Natural killer cell treated with Interleukin-12 subunit alpha and Interleukin-12 subunit beta and Interleukin-15 and Interleukin-18, amount 100 ng/mL, for 72 hours (primary cell): Measurements from ENCODE around the gene ANO3. TPM values are rescaled to one million over a fixed set of nuclear protein-coding genes. Genes with fewer than 3 reads are reported as not detected.

Source experiments
- ATAC-seq, 2 donors: fragments of 150-1000 bp; cut with Tn5 transposase in 1 of 2; sonication (Bioruptor Pico), chemical (Tn5 transposase) in 1 of 2; 2 replicates each; pipeline ENCODE4 v1.10.0; 2021
- DNase-seq: peaks from one replicate; pipeline ENCODE4 v3.0.0; 2022; ENCODE audit warnings: low spot score
- H3K27ac Mint-ChIP-seq, 2 donors: 1 replicate in 1 of 2; 2 replicates in 1 of 2; pipeline ENCODE4 v1.8.0; 2022; ENCODE audit warnings: mixed read lengths in 2 of 2, mild to moderate bottlenecking in 1 of 2, moderate library complexity in 1 of 2
- H3K27me3 Mint-ChIP-seq, 2 donors: 1 replicate in 1 of 2; 2 replicates in 1 of 2; pipeline ENCODE4 v1.8.0; 2022; ENCODE audit warnings: mixed read lengths in 2 of 2
- H3K36me3 Mint-ChIP-seq: one replicate; pipeline ENCODE4 v1.8.0; 2022; ENCODE audit warnings: mixed read lengths
- H3K4me1 Mint-ChIP-seq, 2 donors: 1 replicate in 1 of 2; 2 replicates in 1 of 2; pipeline ENCODE4 v1.8.0; 2022; ENCODE audit warnings: low read depth in 2 of 2, mixed read lengths in 2 of 2, mild to moderate bottlenecking in 1 of 2
- H3K4me3 Mint-ChIP-seq: one replicate; pipeline ENCODE4 v1.8.0; 2022; ENCODE audit warnings: mixed read lengths
- H3K9me3 Mint-ChIP-seq: 2 replicates; pipeline ENCODE4 v1.8.0; 2022; ENCODE audit warnings: mixed read lengths
- total RNA-seq, 2 donors: library from RNA; stranded (reverse); gene quantifications; one replicate each; pipeline ENCODE4 v1.2.3, GENCODE V29; 2022

ANO3 gene
- total RNA-seq, 2 donors from 2014 or later = not detected

DNA sequence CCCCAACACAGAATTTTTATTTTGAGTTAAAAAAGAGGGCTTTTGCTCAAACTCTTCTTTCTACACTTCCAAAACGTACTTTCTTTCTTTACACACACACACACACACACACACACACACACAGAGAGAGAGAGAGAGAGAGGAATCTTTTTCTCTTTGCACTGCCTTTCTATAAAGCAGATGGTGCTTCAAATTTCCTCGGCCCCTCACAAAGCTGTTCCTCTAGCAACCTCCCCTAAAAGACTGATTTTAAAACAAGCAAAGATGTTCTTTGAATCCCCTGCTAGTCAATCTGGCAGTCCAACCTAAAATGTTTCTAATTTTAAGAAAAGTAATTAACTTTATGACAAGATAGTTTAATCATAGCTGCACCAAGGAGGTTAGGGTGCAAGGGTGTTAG, 2.7 kb upstream of the ANO3 start:
- Mint-ChIP-seq H3K36me3 (no peaks in the 10 kb centered on the region), H3K9me3 (peaks cover 7% of the 10 kb centered on the region), H3K4me1 (no peaks in the 10 kb centered on the region), H3K4me3 (no peak overlapping the region), H3K27me3 (no peaks in the 10 kb centered on the region), H3K27ac (no peak overlapping the region)
- DNase-seq (no peak), ATAC-seq (no peak)

DNA sequence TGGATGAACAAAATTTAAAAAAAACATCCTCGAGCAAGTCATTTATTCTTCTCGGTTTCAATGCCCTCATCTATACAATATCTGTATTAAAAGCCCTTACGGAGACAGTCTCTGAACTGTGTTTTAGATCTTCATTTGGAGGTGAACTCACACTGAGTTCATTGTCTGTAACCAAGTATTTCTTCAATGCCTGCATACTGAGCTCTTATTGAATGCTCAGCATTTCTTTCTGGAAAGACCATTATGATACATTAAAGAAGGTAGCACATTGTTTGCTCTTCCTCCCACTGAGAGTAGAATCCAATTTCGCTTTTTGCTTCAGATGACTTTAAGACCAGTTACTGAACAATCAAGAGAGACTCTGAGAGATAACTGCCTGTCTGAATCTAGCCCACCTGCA, 1.7 kb upstream of the ANO3 start:
- ATAC-seq (no peak), DNase-seq (no peak)
- Mint-ChIP-seq H3K4me3 (no peak overlapping the region), H3K36me3 (no peaks in the 10 kb centered on the region), H3K9me3 (peaks cover 7% of the 10 kb centered on the region), H3K27ac (no peak overlapping the region), H3K27me3 (no peaks in the 10 kb centered on the region), H3K4me1 (no peaks in the 10 kb centered on the region)

DNA sequence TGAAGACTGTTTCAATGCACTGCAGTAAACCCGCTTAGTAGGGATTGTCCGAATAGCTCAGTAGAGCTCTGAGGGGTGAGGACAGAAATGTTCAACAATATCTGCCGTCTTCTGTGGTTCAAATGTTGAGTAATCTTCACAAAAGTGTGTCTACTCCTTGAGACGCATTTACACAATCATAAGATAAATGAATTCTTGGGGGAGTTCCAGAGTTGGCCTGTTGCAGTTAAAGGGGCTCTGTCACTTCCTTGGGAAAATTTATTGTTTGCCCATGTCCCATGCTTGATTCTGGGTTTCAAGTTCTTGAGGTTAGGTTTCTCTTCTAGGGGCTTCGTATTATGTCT, 614 bp downstream of the ANO3 start:
- Mint-ChIP-seq H3K4me1 (no peaks in the 10 kb centered on the region), H3K36me3 (no peaks in the 10 kb centered on the region), H3K9me3 (no peaks in the 10 kb centered on the region), H3K27ac (no peak overlapping the region), H3K27me3 (no peaks in the 10 kb centered on the region), H3K4me3 (no peak overlapping the region)
- DNase-seq = no peak
- no peak for ATAC-seq

DNA sequence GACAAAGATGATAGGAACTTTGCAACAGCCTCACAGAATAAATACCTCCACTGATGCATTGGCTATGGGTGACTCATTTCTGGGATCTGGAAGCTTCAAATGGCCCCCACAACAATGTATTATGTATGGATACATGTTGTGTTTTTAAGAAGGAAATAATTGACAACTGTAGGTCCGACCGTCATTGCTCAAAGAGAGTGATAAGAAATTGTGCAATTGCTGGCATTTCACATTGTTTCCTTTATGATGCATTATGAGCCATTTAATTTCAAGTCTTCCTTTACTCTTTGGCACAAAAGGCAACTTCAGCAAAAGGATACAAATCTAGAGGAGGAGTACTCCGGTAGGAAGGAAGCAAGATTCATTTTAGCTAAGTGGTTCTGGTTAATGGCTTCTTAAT, 2.0 kb downstream of the ANO3 start:
- ATAC-seq = no peak
- no peaks in the 10 kb centered on the region for H3K9me3 Mint-ChIP-seq
- no peaks in the 10 kb centered on the region for H3K36me3 Mint-ChIP-seq
- H3K4me1 Mint-ChIP-seq = no peaks in the 10 kb centered on the region
- no peak overlapping the region for H3K27ac Mint-ChIP-seq
- no peaks in the 10 kb centered on the region for H3K27me3 Mint-ChIP-seq
- no peak for DNase-seq
- H3K4me3 Mint-ChIP-seq = no peak overlapping the region

DNA sequence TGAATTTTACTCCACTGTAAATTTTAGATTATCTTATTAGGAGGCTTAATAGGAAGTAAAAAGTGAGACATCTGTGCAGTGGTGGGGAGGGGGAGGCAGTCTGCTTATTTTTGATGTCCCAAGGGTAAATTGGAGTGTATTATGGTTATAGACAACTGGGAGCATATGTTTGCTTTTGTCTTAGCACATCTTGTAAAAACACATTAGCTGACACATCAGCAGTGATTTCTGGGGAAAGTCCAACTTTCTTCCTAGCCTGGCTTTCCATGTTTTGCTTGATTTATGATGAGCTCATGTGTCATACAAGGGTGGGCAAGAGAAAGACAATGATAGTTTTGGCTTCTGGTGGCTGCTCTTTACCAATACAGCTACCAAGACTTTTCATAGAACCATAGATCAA, 4.0 kb downstream of the ANO3 start:
- Mint-ChIP-seq H3K36me3 (no peaks in the 10 kb centered on the region), H3K27ac (no peak overlapping the region), H3K27me3 (no peaks in the 10 kb centered on the region), H3K9me3 (no peaks in the 10 kb centered on the region), H3K4me1 (no peaks in the 10 kb centered on the region), H3K4me3 (no peak overlapping the region)
- ATAC-seq = no peak
- DNase-seq = no peak

DNA sequence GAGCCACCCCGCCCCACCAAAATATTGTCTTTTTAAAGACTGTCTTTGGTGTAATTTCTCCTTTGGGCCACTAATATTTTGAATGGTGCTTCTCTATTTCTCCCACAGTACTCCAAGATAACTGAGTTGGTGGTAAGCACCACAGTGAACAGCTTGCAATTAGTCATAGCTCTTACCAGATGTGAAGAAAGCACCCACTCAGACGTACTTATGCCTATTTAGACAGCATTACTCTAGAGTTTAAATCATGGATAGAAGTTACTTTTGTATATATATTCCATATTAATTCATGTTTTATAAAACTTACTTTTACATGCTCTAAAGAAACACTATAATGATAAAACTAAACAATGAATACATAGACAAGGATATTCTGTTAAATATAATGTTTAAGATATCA, 12.7 kb downstream of the ANO3 start:
- H3K27me3 Mint-ChIP-seq = no peaks in the 10 kb centered on the region
- ATAC-seq (no peak), DNase-seq (no peak)
- H3K9me3 Mint-ChIP-seq = peaks cover 4% of the 10 kb centered on the region
- H3K36me3 Mint-ChIP-seq = no peaks in the 10 kb centered on the region
- H3K4me1 Mint-ChIP-seq = no peaks in the 10 kb centered on the region
- H3K27ac Mint-ChIP-seq = no peak overlapping the region
- H3K4me3 Mint-ChIP-seq = no peak overlapping the region

DNA sequence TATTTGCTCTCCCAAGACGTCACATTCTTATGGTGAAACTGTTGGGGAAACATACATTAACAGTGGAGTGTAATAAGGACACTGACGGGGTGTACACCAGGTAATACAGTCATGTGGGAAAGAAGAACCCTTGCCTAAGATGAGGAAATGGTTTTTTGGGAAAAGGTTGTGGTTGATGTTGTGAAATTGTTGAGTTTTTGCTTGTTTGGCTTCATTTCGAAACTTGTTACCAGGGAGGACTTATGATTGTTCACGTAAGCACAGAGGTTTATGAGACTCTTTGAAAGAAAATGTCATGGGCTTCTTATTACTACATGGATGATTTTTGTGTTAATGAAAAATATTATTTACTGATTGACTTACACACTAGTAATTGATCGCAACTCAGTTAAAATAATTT, 16.8 kb downstream of the ANO3 start:
- Mint-ChIP-seq H3K9me3 (peaks cover 7% of the 10 kb centered on the region), H3K27me3 (no peaks in the 10 kb centered on the region), H3K4me3 (no peak overlapping the region)

DNA sequence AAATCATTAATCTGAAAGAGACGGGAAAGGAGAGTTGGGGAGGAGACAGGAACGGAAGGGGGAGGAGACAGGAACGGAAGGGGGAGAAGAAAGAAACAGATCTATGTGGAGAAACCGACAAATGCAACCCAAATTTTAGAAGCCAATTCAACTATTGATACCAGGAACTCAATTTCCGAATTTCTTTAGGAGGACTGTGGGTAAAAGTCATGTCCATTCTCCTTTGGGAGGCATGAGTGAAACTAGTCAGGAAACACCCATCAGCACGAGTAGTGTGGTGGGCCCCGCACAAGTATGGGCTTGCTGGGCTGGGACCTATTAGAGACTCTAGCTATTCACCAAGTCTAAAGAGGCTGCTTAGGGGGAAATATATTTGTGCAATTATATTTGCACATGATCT, 18.1 kb downstream of the ANO3 start:
- no peaks in the 10 kb centered on the region for H3K4me1 Mint-ChIP-seq
- no peaks in the 10 kb centered on the region for H3K27me3 Mint-ChIP-seq
- no peak overlapping the region for H3K27ac Mint-ChIP-seq
- ATAC-seq (no peak), DNase-seq (no peak)
- H3K9me3 Mint-ChIP-seq = peaks cover 7% of the 10 kb centered on the region
- H3K4me3 Mint-ChIP-seq = no peak overlapping the region
- no peaks in the 10 kb centered on the region for H3K36me3 Mint-ChIP-seq

More for the DNA sequence above, 16.8 kb downstream of the ANO3 start:
- Mint-ChIP-seq H3K27ac (no peak overlapping the region), H3K36me3 (no peaks in the 10 kb centered on the region), H3K4me1 (no peaks in the 10 kb centered on the region)
- ATAC-seq = no peak
- DNase-seq = no peak

DNA sequence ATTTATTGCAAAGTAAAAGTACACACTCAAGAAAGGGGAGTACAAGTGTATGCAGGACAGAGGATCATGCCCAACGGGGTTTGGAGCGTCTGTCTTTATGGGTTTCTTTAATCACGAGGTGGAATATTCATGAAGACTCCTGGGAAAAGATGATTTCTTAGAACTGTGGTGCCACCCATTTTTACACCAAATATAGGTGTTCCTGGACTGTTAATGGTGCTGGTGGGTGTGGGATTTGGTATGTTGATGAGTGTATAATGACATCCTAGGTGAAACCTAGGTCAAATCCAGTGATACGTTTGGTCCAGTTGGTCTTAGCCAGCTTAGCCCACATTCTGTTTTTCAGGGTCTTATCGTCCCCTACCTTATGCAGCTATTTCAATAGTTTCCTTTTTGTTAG, 21.1 kb downstream of the ANO3 start:
- Mint-ChIP-seq H3K9me3 (peaks cover 7% of the 10 kb centered on the region), H3K4me3 (no peak overlapping the region), H3K27ac (no peak overlapping the region), H3K4me1 (no peaks in the 10 kb centered on the region), H3K36me3 (no peaks in the 10 kb centered on the region), H3K27me3 (no peaks in the 10 kb centered on the region)
- DNase-seq (no peak), ATAC-seq (no peak)

DNA sequence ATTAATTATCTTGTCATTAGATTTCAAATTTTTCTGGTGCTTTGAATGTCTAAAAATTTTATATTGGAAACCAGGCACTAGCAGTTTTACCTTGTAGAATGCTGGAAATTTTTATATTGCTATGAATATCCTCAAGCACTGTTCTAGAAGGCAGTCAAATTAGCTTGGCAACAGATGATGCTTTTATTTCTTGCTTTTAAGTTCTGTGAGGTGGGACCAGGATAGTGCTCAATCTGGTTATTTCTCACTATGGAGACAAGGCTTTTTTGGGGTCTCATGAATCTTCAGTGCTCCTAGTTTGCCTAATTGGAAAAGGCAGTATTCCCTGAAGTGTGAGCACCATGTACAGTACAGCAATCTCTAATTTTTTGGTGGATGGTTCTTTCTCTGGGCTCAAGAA, 27.1 kb downstream of the ANO3 start:
- ATAC-seq (no peak), DNase-seq (no peak)
- Mint-ChIP-seq H3K27me3 (no peaks in the 10 kb centered on the region), H3K4me1 (no peaks in the 10 kb centered on the region), H3K4me3 (no peak overlapping the region), H3K27ac (no peak overlapping the region), H3K36me3 (no peaks in the 10 kb centered on the region), H3K9me3 (peaks cover 12% of the 10 kb centered on the region)

DNA sequence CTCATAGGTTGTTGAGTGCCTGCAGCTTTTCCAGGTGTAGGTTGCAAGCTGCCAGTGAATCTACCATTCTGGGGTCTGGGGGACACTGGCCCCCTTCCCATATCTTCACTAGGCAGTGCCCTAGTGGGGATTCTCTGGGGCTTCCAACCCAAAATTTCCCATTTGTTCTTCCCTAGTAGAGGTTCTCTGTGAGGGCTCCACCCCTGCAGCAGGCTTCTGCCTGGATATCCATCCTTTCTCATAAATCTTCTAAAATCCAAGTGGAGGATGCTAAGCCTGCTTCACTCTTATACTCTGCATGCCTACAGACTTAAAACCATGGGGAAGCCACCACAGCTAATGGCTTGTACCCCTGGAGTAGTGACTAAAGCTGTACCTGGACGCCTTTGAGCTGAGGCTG, 33.4 kb downstream of the ANO3 start:
- no peak overlapping the region for H3K4me3 Mint-ChIP-seq
- peaks cover 17% of the 10 kb centered on the region for H3K9me3 Mint-ChIP-seq
- H3K36me3 Mint-ChIP-seq = no peaks in the 10 kb centered on the region
- no peak for ATAC-seq
- no peaks in the 10 kb centered on the region for H3K27me3 Mint-ChIP-seq
- no peaks in the 10 kb centered on the region for H3K4me1 Mint-ChIP-seq
- no peak for DNase-seq
- no peak overlapping the region for H3K27ac Mint-ChIP-seq

DNA sequence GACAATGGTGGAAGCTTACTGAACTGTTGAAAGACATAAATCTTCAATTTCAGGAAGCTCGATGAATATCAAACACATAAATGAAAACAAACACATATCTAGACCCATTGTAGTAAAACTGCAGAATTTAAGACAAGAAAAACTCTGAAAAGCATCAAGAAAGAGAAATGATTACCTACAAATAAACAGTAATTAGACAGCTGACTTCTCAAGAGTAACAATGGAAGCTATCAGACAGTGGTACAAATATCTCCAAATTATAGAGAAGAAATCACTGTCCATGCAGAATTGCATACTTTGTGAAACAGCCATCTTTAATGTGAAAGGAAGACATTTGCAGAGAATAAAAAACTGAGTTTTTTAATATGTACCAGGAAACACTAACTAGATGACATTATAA, 45.7 kb downstream of the ANO3 start:
- no peak overlapping the region for H3K27ac Mint-ChIP-seq
- DNase-seq (no peak), ATAC-seq (no peak)
- no peaks in the 10 kb centered on the region for H3K27me3 Mint-ChIP-seq
- peaks cover 18% of the 10 kb centered on the region for H3K9me3 Mint-ChIP-seq
- no peak overlapping the region for H3K4me3 Mint-ChIP-seq
- H3K4me1 Mint-ChIP-seq = no peaks in the 10 kb centered on the region
- no peaks in the 10 kb centered on the region for H3K36me3 Mint-ChIP-seq

DNA sequence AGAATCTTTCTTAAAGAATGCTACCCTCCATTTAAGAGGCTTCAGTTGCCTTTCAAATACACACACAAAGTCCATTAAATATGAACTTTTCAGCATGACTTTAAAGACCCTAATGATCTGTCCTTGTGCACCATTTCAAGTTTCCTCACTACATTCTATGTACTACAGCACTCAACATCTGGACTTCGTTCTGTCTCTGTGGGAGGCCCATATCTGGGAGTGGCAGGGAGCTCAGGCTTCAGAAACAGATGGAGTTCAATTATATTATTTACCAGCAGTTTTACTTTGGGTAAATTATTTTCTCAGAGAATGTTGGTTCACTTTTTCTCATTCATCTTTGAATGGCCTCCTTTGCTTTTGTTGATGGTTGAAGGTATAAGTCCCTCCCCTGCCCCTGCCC, 67.4 kb downstream of the ANO3 start:
- H3K4me1 Mint-ChIP-seq = no peaks in the 10 kb centered on the region
- H3K9me3 Mint-ChIP-seq = peaks cover 13% of the 10 kb centered on the region
- H3K27me3 Mint-ChIP-seq = no peaks in the 10 kb centered on the region
- H3K27ac Mint-ChIP-seq = no peak overlapping the region
- ATAC-seq (no peak), DNase-seq (no peak)
- no peaks in the 10 kb centered on the region for H3K36me3 Mint-ChIP-seq
- H3K4me3 Mint-ChIP-seq = no peak overlapping the region

DNA sequence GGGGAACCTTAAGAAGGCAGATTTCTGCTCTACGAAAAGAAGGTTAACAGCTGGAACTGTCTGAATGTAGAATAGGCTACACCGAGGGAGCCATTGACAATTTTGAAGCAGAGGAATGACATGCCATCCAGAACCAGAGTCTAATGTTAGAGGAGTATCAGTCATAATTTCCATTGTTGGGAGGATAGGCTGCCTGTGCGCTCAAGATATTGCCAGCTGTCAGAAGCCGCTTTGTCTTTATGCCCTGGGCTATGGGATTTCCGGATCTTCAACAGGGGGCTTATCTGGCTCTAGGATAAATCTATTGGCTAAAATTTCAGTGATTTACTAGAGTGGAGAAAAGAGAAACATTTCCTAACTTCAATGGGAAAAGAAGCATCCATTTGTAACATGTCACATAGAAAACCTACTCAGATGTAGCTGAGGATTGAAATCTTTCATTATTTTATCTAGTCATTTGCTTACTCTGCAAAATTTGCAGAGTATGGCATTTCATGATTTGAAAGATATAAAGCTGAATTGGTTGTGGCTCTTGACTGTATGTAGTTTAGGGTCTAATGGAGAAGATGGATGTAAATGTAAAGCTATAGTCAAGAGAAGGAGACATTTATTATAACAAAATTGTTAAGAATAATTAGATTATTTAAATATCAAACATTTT, 78.9 kb downstream of the ANO3 start:
- no peaks in the 10 kb centered on the region for H3K27me3 Mint-ChIP-seq
- no peak for DNase-seq
- H3K9me3 Mint-ChIP-seq = peaks cover 14% of the 10 kb centered on the region
- no peaks in the 10 kb centered on the region for H3K4me1 Mint-ChIP-seq
- H3K27ac Mint-ChIP-seq = no peak overlapping the region
- H3K36me3 Mint-ChIP-seq = no peaks in the 10 kb centered on the region
- ATAC-seq = no peak
- H3K4me3 Mint-ChIP-seq = no peak overlapping the region

DNA sequence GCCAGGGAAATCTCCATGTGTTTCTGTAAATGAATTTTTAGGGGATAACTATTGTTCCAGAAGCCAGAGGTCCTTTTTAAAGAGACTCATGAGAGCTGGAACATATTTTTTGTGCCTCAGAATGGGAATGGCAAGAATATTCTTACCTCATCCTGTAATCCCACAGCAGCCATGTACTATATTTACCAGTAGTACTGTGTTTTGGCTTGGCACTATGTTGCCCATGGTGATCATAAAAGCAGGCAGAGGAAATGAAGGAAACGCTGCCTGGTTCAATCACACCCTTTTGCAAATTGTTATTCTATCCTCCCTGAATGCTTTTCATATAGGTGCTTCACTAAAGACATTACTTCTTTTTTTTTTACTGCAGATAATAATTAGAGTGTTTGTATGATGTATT, 81.0 kb downstream of the ANO3 start:
- DNase-seq = no peak
- no peaks in the 10 kb centered on the region for H3K27me3 Mint-ChIP-seq
- no peak overlapping the region for H3K4me3 Mint-ChIP-seq
- peaks cover 10% of the 10 kb centered on the region for H3K9me3 Mint-ChIP-seq
- ATAC-seq = no peak
- no peak overlapping the region for H3K27ac Mint-ChIP-seq
- no peaks in the 10 kb centered on the region for H3K36me3 Mint-ChIP-seq
- no peaks in the 10 kb centered on the region for H3K4me1 Mint-ChIP-seq
